WTC11 (cell line): Measurements from ENCODE around the gene MCRS1. TPM values are rescaled to one million over a fixed set of nuclear protein-coding genes. Genes with fewer than 3 reads are reported as not detected.

Experiments used
- ATAC-seq: fragments of 200-7000 bp; cut with Tn5 transposase; 2 replicates; pipeline ENCODE4 v1.10.0; 2021; ENCODE audit warnings: mild to moderate bottlenecking, moderate library complexity
- CTCF ChIA-PET: fragments of 300-600 bp; sonication (Branson Sonifier 250); formaldehyde crosslinking; loops from one replicate; lab custom pipeline; 2021; ENCODE audit warnings: antibody characterized with exemption; lab: Charles Lee
- POLR2A ChIA-PET: fragments of 350-600 bp; sonication (Branson Sonifier 250); formaldehyde crosslinking; loops from one replicate; lab custom pipeline; 2021; ENCODE audit warnings: antibody characterized with exemption; lab: Charles Lee
- DNase-seq: peaks from one replicate; pipeline ENCODE4 v3.0.0; 2021; ENCODE audit warnings: low spot score
- H3K27ac Mint-ChIP-seq: 2 replicates; pipeline ENCODE4 v1.8.0; 2021; ENCODE audit warnings: mixed read lengths
- H3K27me3 Mint-ChIP-seq: 2 replicates; pipeline ENCODE4 v1.8.0; 2021; ENCODE audit warnings: low read depth, mild to moderate bottlenecking, moderate library complexity, mixed read lengths
- H3K36me3 Mint-ChIP-seq: 2 replicates; pipeline ENCODE4 v1.8.0; 2021; ENCODE audit warnings: mixed read lengths
- H3K4me1 Mint-ChIP-seq: 2 replicates; pipeline ENCODE4 v1.8.0; 2022; ENCODE audit warnings: mixed read lengths
- H3K4me3 Mint-ChIP-seq: 2 replicates; pipeline ENCODE4 v1.8.0; 2021; ENCODE audit warnings: mild to moderate bottlenecking, moderate library complexity, mixed read lengths
- H3K9me3 Mint-ChIP-seq: 2 replicates; pipeline ENCODE4 v1.8.0; 2021; ENCODE audit warnings: mixed read lengths
- CREB1 ChIP-seq: sonication (generic); formaldehyde crosslinking; IDR thresholded peaks from 2 replicates; pipeline ENCODE4 v1.8.0; 2023; ENCODE audit warnings: mild to moderate bottlenecking, missing genetic modification reagents
- E2F1 ChIP-seq: sonication (generic); formaldehyde crosslinking; IDR thresholded peaks from 2 replicates; pipeline ENCODE4 v1.8.0; 2022; ENCODE audit warnings: mild to moderate bottlenecking, missing genetic modification reagents
- EMX1 ChIP-seq: fragments of 250-450 bp; sonication (Bioruptor Pico); IDR thresholded peaks from 2 replicates; pipeline ENCODE4 v1.8.0; 2021; ENCODE audit warnings: mild to moderate bottlenecking
- ESRRA ChIP-seq: sonication (generic); formaldehyde crosslinking; IDR thresholded peaks from 2 replicates; pipeline ENCODE4 v1.8.1; 2022; ENCODE audit warnings: mild to moderate bottlenecking, missing genetic modification reagents, borderline replicate concordance
- FOXJ3 ChIP-seq: sonication (generic); formaldehyde crosslinking; IDR thresholded peaks from 2 replicates; pipeline ENCODE4 v1.9.0; 2021; ENCODE audit warnings: missing genetic modification reagents, mild to moderate bottlenecking, borderline replicate concordance
- IRF2 ChIP-seq: sonication (generic); formaldehyde crosslinking; IDR thresholded peaks from 2 replicates; pipeline ENCODE4 v1.8.0; 2022; ENCODE audit warnings: low read depth, missing genetic modification reagents, borderline replicate concordance
- KAT7 ChIP-seq: sonication (generic); formaldehyde crosslinking; IDR thresholded peaks from 2 replicates; pipeline ENCODE4 v1.8.1; 2023; ENCODE audit warnings: missing genetic modification reagents, mild to moderate bottlenecking, borderline replicate concordance
- NFE2L1 ChIP-seq: sonication (generic); formaldehyde crosslinking; IDR thresholded peaks from 2 replicates; pipeline ENCODE4 v1.8.1; 2023; ENCODE audit warnings: missing genetic modification reagents
- NR1H2 ChIP-seq: sonication (generic); formaldehyde crosslinking; IDR thresholded peaks from 2 replicates; pipeline ENCODE4 v1.9.0; 2021; ENCODE audit warnings: mild to moderate bottlenecking, moderate library complexity, missing genetic modification reagents
- PRDM15 ChIP-seq: sonication (generic); formaldehyde crosslinking; IDR thresholded peaks from 2 replicates; pipeline ENCODE4 v1.8.0; 2022; ENCODE audit warnings: missing genetic modification reagents
- SOX15 ChIP-seq: fragments of 250-450 bp; sonication (Bioruptor Pico); IDR thresholded peaks from 2 replicates; pipeline ENCODE4 v1.9.0; 2021; ENCODE audit warnings: mild to moderate bottlenecking
- TEAD1 ChIP-seq: sonication (generic); formaldehyde crosslinking; IDR thresholded peaks from 2 replicates; pipeline ENCODE4 v1.8.0; 2022; ENCODE audit warnings: mild to moderate bottlenecking, missing genetic modification reagents
- ZNF219 ChIP-seq: sonication (generic); formaldehyde crosslinking; IDR thresholded peaks from 2 replicates; pipeline ENCODE4 v1.8.0; 2023; ENCODE audit warnings: missing genetic modification reagents, mild to moderate bottlenecking, borderline replicate concordance
- ZNF281 ChIP-seq: sonication (generic); formaldehyde crosslinking; IDR thresholded peaks from 2 replicates; pipeline ENCODE4 v1.8.0; 2023; ENCODE audit warnings: mild to moderate bottlenecking, missing genetic modification reagents
- ZNF317 ChIP-seq: sonication (generic); formaldehyde crosslinking; IDR thresholded peaks from 2 replicates; pipeline ENCODE4 v1.8.1; 2023; ENCODE audit warnings: low read depth, mild to moderate bottlenecking, moderate library complexity, missing genetic modification reagents, borderline replicate concordance
- ZNF396 ChIP-seq: fragments of 250-450 bp; sonication (Bioruptor Pico); IDR thresholded peaks from 2 replicates; pipeline ENCODE4 v1.8.0; 2021; ENCODE audit warnings: mild to moderate bottlenecking, moderate library complexity, borderline replicate concordance
- ZNF671 ChIP-seq: fragments of 250-450 bp; sonication (Bioruptor Pico); IDR thresholded peaks from 2 replicates; pipeline ENCODE4 v1.8.0; 2021; ENCODE audit warnings: mild to moderate bottlenecking
- total RNA-seq: library from RNA; stranded (reverse); gene quantifications from 3 replicates; pipeline ENCODE4 v1.2.3, GENCODE V29; 2021
- TF ChIP-seq, protein P1 (sequence below): sonication (generic); formaldehyde crosslinking; IDR thresholded peaks from 2 replicates; pipeline ENCODE4 v1.8.0; 2023; ENCODE audit warnings: missing genetic modification reagents, mild to moderate bottlenecking, borderline replicate concordance
- TF ChIP-seq, protein P2 (sequence below): sonication (generic); formaldehyde crosslinking; IDR thresholded peaks from 2 replicates; pipeline ENCODE4 v1.8.1; 2022; ENCODE audit warnings: low read depth, missing genetic modification reagents, borderline replicate concordance
- TF ChIP-seq, protein P3 (sequence below): sonication (generic); formaldehyde crosslinking; IDR thresholded peaks from 2 replicates; pipeline ENCODE4 v1.8.0; 2022; ENCODE audit warnings: mild to moderate bottlenecking, missing genetic modification reagents

Gene MCRS1
- total RNA-seq, 1 experiment from 2014 or later: 105 TPM

GRCh38 chr12:49557917-49558215 lies 10.1 kb downstream of the MCRS1 start (continued):
- TF ChIP-seq, protein P1, sequence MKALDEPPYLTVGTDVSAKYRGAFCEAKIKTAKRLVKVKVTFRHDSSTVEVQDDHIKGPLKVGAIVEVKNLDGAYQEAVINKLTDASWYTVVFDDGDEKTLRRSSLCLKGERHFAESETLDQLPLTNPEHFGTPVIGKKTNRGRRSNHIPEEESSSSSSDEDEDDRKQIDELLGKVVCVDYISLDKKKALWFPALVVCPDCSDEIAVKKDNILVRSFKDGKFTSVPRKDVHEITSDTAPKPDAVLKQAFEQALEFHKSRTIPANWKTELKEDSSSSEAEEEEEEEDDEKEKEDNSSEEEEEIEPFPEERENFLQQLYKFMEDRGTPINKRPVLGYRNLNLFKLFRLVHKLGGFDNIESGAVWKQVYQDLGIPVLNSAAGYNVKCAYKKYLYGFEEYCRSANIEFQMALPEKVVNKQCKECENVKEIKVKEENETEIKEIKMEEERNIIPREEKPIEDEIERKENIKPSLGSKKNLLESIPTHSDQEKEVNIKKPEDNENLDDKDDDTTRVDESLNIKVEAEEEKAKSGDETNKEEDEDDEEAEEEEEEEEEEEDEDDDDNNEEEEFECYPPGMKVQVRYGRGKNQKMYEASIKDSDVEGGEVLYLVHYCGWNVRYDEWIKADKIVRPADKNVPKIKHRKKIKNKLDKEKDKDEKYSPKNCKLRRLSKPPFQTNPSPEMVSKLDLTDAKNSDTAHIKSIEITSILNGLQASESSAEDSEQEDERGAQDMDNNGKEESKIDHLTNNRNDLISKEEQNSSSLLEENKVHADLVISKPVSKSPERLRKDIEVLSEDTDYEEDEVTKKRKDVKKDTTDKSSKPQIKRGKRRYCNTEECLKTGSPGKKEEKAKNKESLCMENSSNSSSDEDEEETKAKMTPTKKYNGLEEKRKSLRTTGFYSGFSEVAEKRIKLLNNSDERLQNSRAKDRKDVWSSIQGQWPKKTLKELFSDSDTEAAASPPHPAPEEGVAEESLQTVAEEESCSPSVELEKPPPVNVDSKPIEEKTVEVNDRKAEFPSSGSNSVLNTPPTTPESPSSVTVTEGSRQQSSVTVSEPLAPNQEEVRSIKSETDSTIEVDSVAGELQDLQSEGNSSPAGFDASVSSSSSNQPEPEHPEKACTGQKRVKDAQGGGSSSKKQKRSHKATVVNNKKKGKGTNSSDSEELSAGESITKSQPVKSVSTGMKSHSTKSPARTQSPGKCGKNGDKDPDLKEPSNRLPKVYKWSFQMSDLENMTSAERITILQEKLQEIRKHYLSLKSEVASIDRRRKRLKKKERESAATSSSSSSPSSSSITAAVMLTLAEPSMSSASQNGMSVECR (CRISPR knock-in tag): no peak
- TF ChIP-seq NR1H2 (CRISPR knock-in tag): no peak
- no peak for TF ChIP-seq CREB1

DNA sequence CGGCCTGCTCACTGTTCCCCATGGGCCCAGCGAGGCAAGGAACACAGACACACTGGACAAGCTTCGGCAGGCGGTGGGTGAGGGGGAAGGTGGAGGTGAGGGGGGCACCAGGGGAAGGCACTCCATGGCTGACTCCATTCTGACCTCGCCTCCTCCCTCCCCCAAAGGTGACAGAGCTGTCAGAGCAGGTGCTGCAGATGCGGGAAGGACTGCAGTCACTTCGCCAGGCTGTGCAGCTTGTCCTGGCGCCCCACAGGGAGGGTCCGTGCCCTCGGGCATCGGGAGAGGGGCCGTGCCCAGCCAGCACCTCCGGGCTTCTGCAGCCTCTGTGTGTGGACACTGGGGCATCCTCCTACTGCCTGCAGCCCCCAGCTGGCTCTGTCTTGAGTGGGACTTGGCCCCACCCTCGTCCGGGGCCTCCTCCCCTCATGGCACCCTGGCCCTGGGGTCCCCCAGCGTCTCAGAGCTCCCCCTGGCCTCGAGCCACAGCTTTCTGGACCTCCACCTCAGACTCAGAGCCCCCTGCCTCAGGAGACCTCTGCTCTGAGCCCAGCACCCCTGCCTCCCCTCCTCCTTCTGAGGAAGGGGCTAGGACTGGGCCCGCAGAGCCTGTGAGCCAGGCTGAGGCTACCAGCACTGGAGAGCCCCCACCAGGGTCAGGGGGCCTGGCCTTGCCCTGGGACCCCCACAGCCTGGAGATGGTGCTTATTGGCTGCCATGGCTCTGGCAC lies 10.6 kb downstream of the MCRS1 start:
- DNase-seq (no peak), ATAC-seq (no peak)
- Mint-ChIP-seq H3K27ac (no peak overlapping the region), H3K4me3 (no peak overlapping the region), H3K9me3 (no peaks in the 10 kb centered on the region)
- TF ChIP-seq EMX1 (CRISPR knock-in tag): no peak
- TF ChIP-seq FOXJ3 (CRISPR knock-in tag): no peak
- TF ChIP-seq E2F1 (CRISPR knock-in tag): no peak
- TF ChIP-seq ZNF317 (CRISPR knock-in tag): no peak
- no peak for TF ChIP-seq ZNF396 (CRISPR knock-in tag)
- TF ChIP-seq ZNF219 (CRISPR knock-in tag): no peak
- TF ChIP-seq IRF2 (CRISPR knock-in tag): no peak
- TF ChIP-seq ESRRA (CRISPR knock-in tag): no peak
- TF ChIP-seq KAT7 (CRISPR knock-in tag): no peak
- TF ChIP-seq, protein P2, sequence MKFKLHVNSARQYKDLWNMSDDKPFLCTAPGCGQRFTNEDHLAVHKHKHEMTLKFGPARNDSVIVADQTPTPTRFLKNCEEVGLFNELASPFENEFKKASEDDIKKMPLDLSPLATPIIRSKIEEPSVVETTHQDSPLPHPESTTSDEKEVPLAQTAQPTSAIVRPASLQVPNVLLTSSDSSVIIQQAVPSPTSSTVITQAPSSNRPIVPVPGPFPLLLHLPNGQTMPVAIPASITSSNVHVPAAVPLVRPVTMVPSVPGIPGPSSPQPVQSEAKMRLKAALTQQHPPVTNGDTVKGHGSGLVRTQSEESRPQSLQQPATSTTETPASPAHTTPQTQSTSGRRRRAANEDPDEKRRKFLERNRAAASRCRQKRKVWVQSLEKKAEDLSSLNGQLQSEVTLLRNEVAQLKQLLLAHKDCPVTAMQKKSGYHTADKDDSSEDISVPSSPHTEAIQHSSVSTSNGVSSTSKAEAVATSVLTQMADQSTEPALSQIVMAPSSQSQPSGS (CRISPR knock-in tag): no peak
- TF ChIP-seq ZNF671: no peak
- TF ChIP-seq PRDM15 (CRISPR knock-in tag): no peak
- TF ChIP-seq NFE2L1: no peak
- TF ChIP-seq ZNF281: no peak
- TF ChIP-seq, protein P3, sequence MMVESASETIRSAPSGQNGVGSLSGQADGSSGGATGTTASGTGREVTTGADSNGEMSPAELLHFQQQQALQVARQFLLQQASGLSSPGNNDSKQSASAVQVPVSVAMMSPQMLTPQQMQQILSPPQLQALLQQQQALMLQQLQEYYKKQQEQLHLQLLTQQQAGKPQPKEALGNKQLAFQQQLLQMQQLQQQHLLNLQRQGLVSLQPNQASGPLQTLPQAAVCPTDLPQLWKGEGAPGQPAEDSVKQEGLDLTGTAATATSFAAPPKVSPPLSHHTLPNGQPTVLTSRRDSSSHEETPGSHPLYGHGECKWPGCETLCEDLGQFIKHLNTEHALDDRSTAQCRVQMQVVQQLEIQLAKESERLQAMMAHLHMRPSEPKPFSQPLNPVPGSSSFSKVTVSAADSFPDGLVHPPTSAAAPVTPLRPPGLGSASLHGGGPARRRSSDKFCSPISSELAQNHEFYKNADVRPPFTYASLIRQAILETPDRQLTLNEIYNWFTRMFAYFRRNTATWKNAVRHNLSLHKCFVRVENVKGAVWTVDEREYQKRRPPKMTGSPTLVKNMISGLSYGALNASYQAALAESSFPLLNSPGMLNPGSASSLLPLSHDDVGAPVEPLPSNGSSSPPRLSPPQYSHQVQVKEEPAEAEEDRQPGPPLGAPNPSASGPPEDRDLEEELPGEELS: no peak
- TF ChIP-seq SOX15 (CRISPR knock-in tag): no peak
- no peak for TF ChIP-seq TEAD1 (CRISPR knock-in tag)
- TF ChIP-seq, all 79 proteins: peak for 0
- CTCF ChIA-PET: interaction anchor here (0.7 to 5.0 kb wide), 4 partner anchors 66 to 273 kb away, joined by 3 to 39 read pairs (median 4); partner anchors contain the start of genes DNAJC22 and SPATS2
- POLR2A ChIA-PET: interaction anchor here (1.2 kb wide), 1 partner anchor 10 kb away, joined by 3 read pairs; no protein-coding TSS in a partner anchor
- Mint-ChIP-seq H3K27me3 (peaks cover 4% of the 10 kb centered on the region; the same call in 1 of the 2 replicates), H3K36me3 (peaks cover 35% of the 10 kb centered on the region), H3K4me1 (no peaks in the 10 kb centered on the region)
